ENCODE results near the gene MORF4L2. TPM values are rescaled to one million over a fixed set of nuclear protein-coding genes. Genes with fewer than 3 reads are reported as not detected.

The MORF4L2 gene
- total and polyA plus RNA-seq, 2 experiments from 2014 or later = 482 to 664 TPM

- Histone ChIP-seq H2AFZ (peak overlapping the region; percentile 57), H3F3A (ENCODE audit: insufficient read depth) (peaks cover 18% of the 10 kb centered on the region), H3K79me2 (ENCODE audit: insufficient read depth) (no peaks in the 10 kb centered on the region), H3K36me3 (ENCODE audit: low read depth) (no peaks in the 10 kb centered on the region), H3K27ac (peak overlapping the region; percentile 97), H4K20me1 (ENCODE audit: insufficient read depth) (no peaks in the 10 kb centered on the region), H3K9me2 (ENCODE audit: insufficient read depth) (no peaks in the 10 kb centered on the region), H3K4me2 (ENCODE audit: unreplicated experiment) (peak overlapping the region; percentile 57), H3K9me3 (ENCODE audit: low read depth) (no peaks in the 10 kb centered on the region), H3K4me1 (ENCODE audit: insufficient read depth) (peaks cover 44% of the 10 kb centered on the region), H3K9ac (peak overlapping the region; percentile 77), H3K27me3 (replicated peaks; ENCODE audit: insufficient read depth) (no peaks in the 10 kb centered on the region), H3K4me3 (peak overlapping the region; percentile 40)
- 2% methylated on average over 8 of the region's 8 CpGs for WGBS, 2 experiments (ENCODE audit: low coverage in 1 of 2, low lambda C conversion rate in 2 of 2, missing lambda C conversion rate in 2 of 2)
- DNase-seq = peak; percentile 88
- TF ChIP-seq EZH2 (IDR thresholded peaks at IDR 0.05; ENCODE audit: insufficient read depth, poor library complexity, severe bottlenecking) (no peak), EZH2phosphoT487 (IDR thresholded peaks at IDR 0.05; ENCODE audit: insufficient read depth, low read depth) (no peak)
- in situ Hi-C loops (cut with MboI) = no loop called here
Observed at GRCh38 chrX:103730796-103731493, 44.4 kb upstream of the MORF4L2 start.

DNA sequence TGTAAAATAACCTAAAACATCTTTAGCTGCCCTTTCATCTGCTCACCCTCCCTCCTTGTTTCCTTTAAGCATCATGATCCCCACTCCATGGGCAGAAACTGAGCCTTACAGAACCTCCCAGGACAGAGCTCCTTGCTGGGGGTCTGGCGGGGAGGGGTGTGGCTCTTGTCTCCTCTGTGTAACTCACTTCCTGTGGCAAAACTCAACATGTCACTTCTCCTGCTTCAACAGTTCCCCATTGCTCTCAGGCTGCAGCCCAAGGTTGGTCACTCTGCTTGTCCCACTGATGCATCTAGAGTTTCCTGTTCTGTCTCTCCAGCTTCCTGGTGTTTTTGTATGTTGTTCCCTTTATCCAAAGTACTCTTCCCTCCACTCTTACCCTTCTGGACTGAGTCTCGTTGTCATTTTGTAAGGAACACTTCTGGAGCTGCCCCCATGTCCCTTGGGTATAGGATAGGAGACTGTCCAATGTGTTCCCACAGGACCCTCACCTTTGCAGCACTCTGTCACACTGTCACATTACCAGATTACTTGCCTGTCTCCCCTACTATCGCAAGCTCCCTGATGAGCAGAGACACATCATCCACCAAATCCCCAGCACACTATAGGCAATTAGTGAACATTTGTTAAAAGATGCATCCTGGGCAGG, 43.8 kb upstream of the MORF4L2 start:
- Histone ChIP-seq H4K20me1 (ENCODE audit: insufficient read depth) (no peaks in the 10 kb centered on the region), H3F3A (ENCODE audit: insufficient read depth) (peaks cover 18% of the 10 kb centered on the region), H3K9ac (peak overlapping the region; percentile 77), H3K27me3 (replicated peaks; ENCODE audit: insufficient read depth) (no peaks in the 10 kb centered on the region), H3K9me3 (ENCODE audit: low read depth) (no peaks in the 10 kb centered on the region), H3K4me1 (ENCODE audit: insufficient read depth) (peaks cover 44% of the 10 kb centered on the region), H3K36me3 (ENCODE audit: low read depth) (no peaks in the 10 kb centered on the region), H3K9me2 (ENCODE audit: insufficient read depth) (no peaks in the 10 kb centered on the region), H2AFZ (no peak overlapping the region), H3K4me2 (ENCODE audit: unreplicated experiment) (peak overlapping the region; percentile 40), H3K79me2 (ENCODE audit: insufficient read depth) (no peaks in the 10 kb centered on the region), H3K27ac (peak overlapping the region; percentile 97), H3K4me3 (no peak overlapping the region)
- 77 to 96% methylated on average over 3 of the region's 3 CpGs for WGBS, 2 experiments (ENCODE audit: low coverage in 1 of 2, low lambda C conversion rate in 2 of 2, missing lambda C conversion rate in 2 of 2)
- in situ Hi-C loops (cut with MboI) = no loop called here
- no peak for TF ChIP-seq EZH2 (IDR thresholded peaks at IDR 0.05; ENCODE audit: insufficient read depth, poor library complexity, severe bottlenecking)
- no peak for TF ChIP-seq EZH2phosphoT487 (IDR thresholded peaks at IDR 0.05; ENCODE audit: insufficient read depth, low read depth)
- peak; percentile 5 for DNase-seq

DNA sequence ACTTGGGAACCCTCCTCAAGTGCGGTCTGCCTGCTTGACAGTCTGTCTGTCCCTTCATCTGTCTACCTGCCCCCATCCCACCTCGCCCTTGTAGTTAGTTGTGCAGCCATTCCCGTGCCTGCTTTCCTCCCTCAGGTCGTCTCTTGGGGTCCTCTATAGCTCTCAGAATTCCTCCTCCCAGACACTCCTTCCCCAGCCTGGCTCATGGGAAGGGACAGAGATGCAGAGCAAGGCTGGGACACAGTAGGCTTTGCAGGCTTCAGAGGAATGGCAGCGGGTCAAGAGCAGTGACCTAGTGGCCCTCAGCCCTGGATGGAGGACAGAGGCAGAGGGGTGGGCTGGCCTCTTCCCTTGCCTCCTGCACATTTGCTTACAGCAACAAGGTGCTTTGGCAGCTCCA, 42.5 kb upstream of the MORF4L2 start:
- Histone ChIP-seq H3K9me2 (ENCODE audit: insufficient read depth) (no peaks in the 10 kb centered on the region), H4K20me1 (ENCODE audit: insufficient read depth) (no peaks in the 10 kb centered on the region), H3F3A (ENCODE audit: insufficient read depth) (peaks cover 18% of the 10 kb centered on the region), H3K4me3 (no peak overlapping the region), H3K4me2 (ENCODE audit: unreplicated experiment) (no peak overlapping the region), H3K9me3 (ENCODE audit: low read depth) (no peaks in the 10 kb centered on the region), H3K36me3 (ENCODE audit: low read depth) (no peaks in the 10 kb centered on the region), H3K27me3 (replicated peaks; ENCODE audit: insufficient read depth) (no peaks in the 10 kb centered on the region), H3K79me2 (ENCODE audit: insufficient read depth) (no peaks in the 10 kb centered on the region), H3K4me1 (ENCODE audit: insufficient read depth) (peaks cover 36% of the 10 kb centered on the region), H3K9ac (no peak overlapping the region), H2AFZ (no peak overlapping the region), H3K27ac (no peak overlapping the region)
- no peak for TF ChIP-seq EZH2 (IDR thresholded peaks at IDR 0.05; ENCODE audit: insufficient read depth, poor library complexity, severe bottlenecking)
- no peak for TF ChIP-seq EZH2phosphoT487 (IDR thresholded peaks at IDR 0.05; ENCODE audit: insufficient read depth, low read depth)
- in situ Hi-C loops (cut with MboI) = no loop called here
- DNase-seq = no peak
- WGBS, 2 experiments (ENCODE audit: low coverage in 1 of 2, low lambda C conversion rate in 2 of 2, missing lambda C conversion rate in 2 of 2) = 79 to 86% methylated on average over 5 of the region's 5 CpGs

- Histone ChIP-seq H3K9me2 (ENCODE audit: insufficient read depth) (no peaks in the 10 kb centered on the region), H3K4me2 (ENCODE audit: unreplicated experiment) (no peak overlapping the region), H3K79me2 (ENCODE audit: insufficient read depth) (no peaks in the 10 kb centered on the region), H3K36me3 (ENCODE audit: low read depth) (no peaks in the 10 kb centered on the region), H2AFZ (no peak overlapping the region), H3K9ac (no peak overlapping the region), H3K9me3 (ENCODE audit: low read depth) (no peaks in the 10 kb centered on the region), H4K20me1 (ENCODE audit: insufficient read depth) (no peaks in the 10 kb centered on the region), H3F3A (ENCODE audit: insufficient read depth) (peaks cover 8% of the 10 kb centered on the region), H3K27ac (no peak overlapping the region), H3K4me3 (no peak overlapping the region), H3K27me3 (replicated peaks; ENCODE audit: insufficient read depth) (no peaks in the 10 kb centered on the region), H3K4me1 (ENCODE audit: insufficient read depth) (peaks cover 27% of the 10 kb centered on the region)
- WGBS, 2 experiments (ENCODE audit: low coverage in 1 of 2, low lambda C conversion rate in 2 of 2, missing lambda C conversion rate in 2 of 2) = 83 to 87% methylated on average over 2 to 4 of the region's 4 CpGs
- in situ Hi-C loops (cut with MboI) = no loop called here
- no peak for DNase-seq
- TF ChIP-seq EZH2 (IDR thresholded peaks at IDR 0.05; ENCODE audit: insufficient read depth, poor library complexity, severe bottlenecking) = no peak
- TF ChIP-seq EZH2phosphoT487 (IDR thresholded peaks at IDR 0.05; ENCODE audit: insufficient read depth, low read depth) = no peak
Observed at GRCh38 chrX:103727115-103727514, 40.6 kb upstream of the MORF4L2 start.

Data from GM23248 (cell line).